NT2/D1 (cell line): ENCODE measurements around the gene CAMTA1.

ENCODE experiments used
- SUZ12 ChIP-seq: IDR thresholded peaks from 2 replicates; pipeline ENCODE4 v1.6.1; 2011; ENCODE audit not compliant: insufficient read length, insufficient read depth; ENCODE audit errors: extremely low read depth
- YY1 ChIP-seq: IDR thresholded peaks from 2 replicates; pipeline ENCODE4 v1.6.1; 2011; ENCODE audit not compliant: insufficient read length, insufficient read depth

DNA sequence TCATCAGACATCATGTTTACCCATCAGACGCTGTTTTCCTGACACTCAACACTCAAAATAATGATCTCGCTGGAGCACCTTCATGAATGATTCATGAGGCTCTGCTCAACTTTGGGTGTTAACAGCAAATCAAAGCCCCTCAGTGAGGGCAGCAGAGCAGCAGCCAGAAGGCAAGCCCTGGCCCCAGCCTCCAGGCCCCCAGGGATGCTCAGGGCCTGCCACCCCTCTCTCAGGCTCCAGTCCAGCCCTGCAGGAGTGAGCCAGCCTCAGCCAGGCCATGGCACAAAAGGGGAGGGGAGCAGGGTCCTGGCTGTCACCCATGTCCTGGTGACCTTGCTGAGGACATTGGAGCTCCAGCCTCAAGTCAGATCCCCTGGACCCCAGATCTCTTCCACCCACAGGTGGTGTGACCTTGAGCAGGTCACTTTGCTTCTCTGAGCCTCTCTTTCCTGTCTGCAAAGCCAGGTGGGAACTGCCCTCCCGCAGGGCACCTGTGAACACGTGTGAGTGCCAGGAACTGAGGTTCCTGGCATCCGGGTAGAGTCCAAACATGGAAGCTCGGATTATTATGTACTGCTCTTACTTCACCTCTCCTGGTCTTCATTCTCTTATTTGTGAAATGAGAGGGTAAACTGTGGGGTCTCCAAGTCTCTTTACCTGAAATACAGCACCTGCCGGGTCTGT, 824.2 kb downstream of the CAMTA1 start:
- TF ChIP-seq SUZ12 = no peak
- TF ChIP-seq YY1 = no peak
